ENCODE data around the gene NKTR. TPM values are rescaled to one million over a fixed set of nuclear protein-coding genes. Genes with fewer than 3 reads are reported as not detected.
A peak's percentile ranks its signal among the peaks of the same experiment; 100 is the strongest.

Gene NKTR
- total and polyA plus RNA-seq, 2 experiments from 2014 or later, result 26.0 to 32.6 TPM

DNA sequence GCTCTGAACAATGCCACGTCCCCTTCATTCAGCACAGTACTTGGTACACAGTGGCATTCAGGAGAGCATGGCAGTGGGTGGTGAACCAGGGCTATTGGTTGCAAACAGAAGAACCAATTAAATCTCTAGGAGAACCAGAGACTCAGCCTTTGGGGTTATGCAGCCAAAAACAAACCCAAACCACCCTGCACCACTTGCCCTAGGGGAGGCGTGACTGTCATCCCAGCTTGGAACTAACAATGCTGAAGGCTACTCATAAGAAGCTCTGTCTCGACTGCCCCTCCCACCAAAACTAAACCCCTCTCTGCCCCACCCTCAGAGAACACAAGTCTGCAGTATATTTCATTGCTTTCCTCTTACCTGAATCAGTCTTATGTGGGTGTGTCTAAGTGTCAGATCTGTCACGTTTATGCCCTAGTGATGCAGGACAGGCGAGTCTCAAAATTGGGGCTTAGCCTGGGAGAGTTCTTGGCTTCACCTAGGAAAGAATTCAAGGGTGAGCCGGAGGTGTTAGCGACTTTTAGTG lies 69.6 kb downstream of the NKTR start:
- no peak for DNase-seq
- no peaks in the 10 kb centered on the region for H3K4me1 ChIP-seq (ENCODE audit: insufficient read depth)
- no peak overlapping the region for H3K4me2 ChIP-seq (ENCODE audit: unreplicated experiment)
- no peaks in the 10 kb centered on the region for H4K20me1 ChIP-seq (ENCODE audit: insufficient read depth)
- H3K27me3 ChIP-seq (replicated peaks; ENCODE audit: insufficient read depth), result no peaks in the 10 kb centered on the region
- no peaks in the 10 kb centered on the region for H3K79me2 ChIP-seq (ENCODE audit: insufficient read depth)
- no peak for TF ChIP-seq EZH2 (IDR thresholded peaks at IDR 0.05; ENCODE audit: insufficient read depth, poor library complexity, severe bottlenecking)
- TF ChIP-seq EZH2phosphoT487 (IDR thresholded peaks at IDR 0.05; ENCODE audit: insufficient read depth, low read depth), result no peak
- H2AFZ ChIP-seq, result no peak overlapping the region
- 40 to 46% methylated on average over 7 of the region's 7 CpGs for WGBS, 2 experiments (ENCODE audit: low coverage in 1 of 2, low lambda C conversion rate in 2 of 2, missing lambda C conversion rate in 2 of 2)
- no peak overlapping the region for H3K4me3 ChIP-seq
- no peaks in the 10 kb centered on the region for H3K9me2 ChIP-seq (ENCODE audit: insufficient read depth)
- H3K27ac ChIP-seq, result no peak overlapping the region
- no peak overlapping the region for H3K9ac ChIP-seq
- H3F3A ChIP-seq (ENCODE audit: insufficient read depth), result no peaks in the 10 kb centered on the region; the same call in 1 of the 2 replicates
- in situ Hi-C loops (cut with MboI), result no loop called here
- no peaks in the 10 kb centered on the region for H3K36me3 ChIP-seq (ENCODE audit: low read depth)
- H3K9me3 ChIP-seq (ENCODE audit: low read depth), result no peaks in the 10 kb centered on the region

DNA sequence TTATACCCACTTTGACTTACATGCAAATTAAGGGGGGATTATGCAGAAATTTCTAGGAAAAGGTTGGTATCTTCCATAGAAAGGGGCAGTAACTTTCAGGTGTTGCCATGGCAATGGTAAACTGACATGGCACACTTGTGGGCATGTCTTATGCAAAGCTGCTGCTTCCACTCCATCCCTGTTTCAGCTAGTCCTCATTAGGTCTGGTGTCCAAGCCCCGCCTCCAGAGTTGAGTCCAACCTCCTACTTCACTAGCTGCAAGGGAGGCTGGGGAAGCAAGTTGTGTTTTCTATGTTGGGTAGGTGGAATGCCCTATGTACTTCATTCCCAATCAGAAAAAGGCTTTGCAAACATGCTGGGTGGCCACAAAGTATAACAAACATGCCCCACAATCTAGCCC lies 70.2 kb downstream of the NKTR start:
- H3K9me3 ChIP-seq (ENCODE audit: low read depth), result no peaks in the 10 kb centered on the region
- H3K4me2 ChIP-seq (ENCODE audit: unreplicated experiment), result no peak overlapping the region
- DNase-seq, result peak; percentile 38
- in situ Hi-C loops (cut with MboI), result no loop called here
- no peak overlapping the region for H3K9ac ChIP-seq
- H3K4me3 ChIP-seq, result no peak overlapping the region
- WGBS, 2 experiments (ENCODE audit: low coverage in 1 of 2, low lambda C conversion rate in 2 of 2, missing lambda C conversion rate in 2 of 2), result 62 to 87% methylated on average over 1 of the region's 1 CpG
- H3K4me1 ChIP-seq (ENCODE audit: insufficient read depth), result no peaks in the 10 kb centered on the region
- H3K27me3 ChIP-seq (replicated peaks; ENCODE audit: insufficient read depth), result no peaks in the 10 kb centered on the region
- no peaks in the 10 kb centered on the region for H3K79me2 ChIP-seq (ENCODE audit: insufficient read depth)
- no peaks in the 10 kb centered on the region; the same call in 1 of the 2 replicates for H3F3A ChIP-seq (ENCODE audit: insufficient read depth)
- TF ChIP-seq EZH2phosphoT487 (IDR thresholded peaks at IDR 0.05; ENCODE audit: insufficient read depth, low read depth) (no peak), EZH2 (IDR thresholded peaks at IDR 0.05; ENCODE audit: insufficient read depth, poor library complexity, severe bottlenecking) (no peak)
- H3K27ac ChIP-seq, result no peak overlapping the region
- no peak overlapping the region for H2AFZ ChIP-seq
- H4K20me1 ChIP-seq (ENCODE audit: insufficient read depth), result no peaks in the 10 kb centered on the region
- H3K9me2 ChIP-seq (ENCODE audit: insufficient read depth), result no peaks in the 10 kb centered on the region
- no peaks in the 10 kb centered on the region for H3K36me3 ChIP-seq (ENCODE audit: low read depth)

DNA sequence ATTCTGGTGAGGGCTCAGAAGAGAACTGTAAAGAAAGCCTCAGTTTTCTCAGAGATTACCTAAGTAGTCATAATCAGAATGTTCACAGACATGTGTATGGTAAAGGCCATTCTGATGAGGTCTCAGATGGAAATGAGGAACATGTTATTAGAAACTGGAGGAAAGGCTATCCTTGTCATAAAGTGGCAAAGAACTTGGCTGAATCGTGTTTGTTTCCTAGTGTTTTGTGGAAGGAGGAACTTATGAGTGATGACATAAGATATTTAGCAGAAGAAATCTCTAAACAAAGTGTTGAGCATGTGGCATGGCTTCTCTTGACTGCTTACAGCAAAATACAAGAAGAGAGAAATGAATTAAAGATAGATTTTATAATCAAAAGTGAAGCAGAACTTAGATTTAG lies 72.0 kb downstream of the NKTR start:
- H3K27me3 ChIP-seq (replicated peaks; ENCODE audit: insufficient read depth), result no peaks in the 10 kb centered on the region
- in situ Hi-C loops (cut with MboI), result no loop called here
- H3K79me2 ChIP-seq (ENCODE audit: insufficient read depth), result no peaks in the 10 kb centered on the region
- H3K36me3 ChIP-seq (ENCODE audit: low read depth), result no peaks in the 10 kb centered on the region
- H3K9me2 ChIP-seq (ENCODE audit: insufficient read depth), result no peaks in the 10 kb centered on the region
- H4K20me1 ChIP-seq (ENCODE audit: insufficient read depth), result no peaks in the 10 kb centered on the region
- no peak overlapping the region for H3K9ac ChIP-seq
- no peaks in the 10 kb centered on the region for H3K4me1 ChIP-seq (ENCODE audit: insufficient read depth)
- no peak overlapping the region for H2AFZ ChIP-seq
- no peak overlapping the region for H3K4me3 ChIP-seq
- H3F3A ChIP-seq (ENCODE audit: insufficient read depth), result no peaks in the 10 kb centered on the region; the same call in 1 of the 2 replicates
- no peak for DNase-seq
- H3K9me3 ChIP-seq (ENCODE audit: low read depth), result no peaks in the 10 kb centered on the region
- no peak overlapping the region for H3K27ac ChIP-seq
- no peak overlapping the region for H3K4me2 ChIP-seq (ENCODE audit: unreplicated experiment)
- 0 to 3% methylated on average over 1 of the region's 1 CpG for WGBS, 2 experiments (ENCODE audit: low coverage in 1 of 2, low lambda C conversion rate in 2 of 2, missing lambda C conversion rate in 2 of 2)
- TF ChIP-seq EZH2phosphoT487 (IDR thresholded peaks at IDR 0.05; ENCODE audit: insufficient read depth, low read depth) (no peak), EZH2 (IDR thresholded peaks at IDR 0.05; ENCODE audit: insufficient read depth, poor library complexity, severe bottlenecking) (no peak)

DNA sequence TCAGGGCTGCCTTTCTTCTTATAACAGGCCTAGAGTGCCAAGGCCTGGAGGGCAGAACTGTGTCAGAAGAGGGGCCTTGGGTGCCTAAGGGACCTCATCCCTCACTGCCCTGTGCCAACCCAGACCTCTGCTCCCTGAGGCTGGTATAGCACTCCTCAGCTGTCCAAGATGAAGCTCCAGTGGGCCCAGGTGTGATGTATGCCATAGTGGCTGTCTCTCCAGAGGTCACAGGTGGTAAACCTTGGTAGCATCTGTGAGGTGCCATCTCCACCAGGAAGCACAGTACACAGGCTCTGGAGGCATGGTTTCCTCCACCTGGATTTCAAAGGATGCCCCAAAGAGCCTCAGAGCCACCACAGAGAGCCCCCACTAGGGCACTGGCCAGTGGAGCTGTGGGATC lies 72.6 kb downstream of the NKTR start:
- in situ Hi-C loops (cut with MboI), result no loop called here
- no peaks in the 10 kb centered on the region for H3K79me2 ChIP-seq (ENCODE audit: insufficient read depth)
- H3F3A ChIP-seq (ENCODE audit: insufficient read depth), result no peaks in the 10 kb centered on the region; the same call in 1 of the 2 replicates
- no peaks in the 10 kb centered on the region for H3K36me3 ChIP-seq (ENCODE audit: low read depth)
- no peak overlapping the region for H3K4me3 ChIP-seq
- TF ChIP-seq EZH2 (IDR thresholded peaks at IDR 0.05; ENCODE audit: insufficient read depth, poor library complexity, severe bottlenecking) (no peak), EZH2phosphoT487 (IDR thresholded peaks at IDR 0.05; ENCODE audit: insufficient read depth, low read depth) (no peak)
- DNase-seq, result no peak
- no peak overlapping the region for H3K4me2 ChIP-seq (ENCODE audit: unreplicated experiment)
- H3K27me3 ChIP-seq (replicated peaks; ENCODE audit: insufficient read depth), result no peaks in the 10 kb centered on the region
- no peaks in the 10 kb centered on the region for H4K20me1 ChIP-seq (ENCODE audit: insufficient read depth)
- H3K27ac ChIP-seq, result no peak overlapping the region
- no peaks in the 10 kb centered on the region for H3K9me3 ChIP-seq (ENCODE audit: low read depth)
- no peak overlapping the region for H2AFZ ChIP-seq
- no peak overlapping the region for H3K9ac ChIP-seq
- no peaks in the 10 kb centered on the region for H3K9me2 ChIP-seq (ENCODE audit: insufficient read depth)
- no peaks in the 10 kb centered on the region for H3K4me1 ChIP-seq (ENCODE audit: insufficient read depth)

DNA sequence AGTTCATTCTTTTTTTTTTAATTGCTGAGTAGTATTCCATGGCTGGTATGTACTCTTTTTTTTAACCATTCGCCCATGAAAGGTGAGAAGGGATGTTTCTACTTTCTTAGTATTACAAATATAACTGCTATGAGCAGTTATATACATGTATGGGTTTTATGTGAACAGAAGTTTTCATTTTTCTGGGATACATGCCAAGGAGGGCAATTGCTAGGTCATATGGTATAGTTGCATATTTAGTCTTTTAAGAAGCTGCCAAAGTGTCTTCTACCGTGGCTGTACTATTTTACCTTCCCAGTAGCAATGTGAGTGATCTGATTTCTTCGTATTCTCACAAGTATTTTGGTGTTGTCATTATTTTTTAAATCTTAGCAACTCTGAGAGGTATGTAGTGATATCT lies 73.7 kb downstream of the NKTR start:
- TF ChIP-seq EZH2 (IDR thresholded peaks at IDR 0.05; ENCODE audit: insufficient read depth, poor library complexity, severe bottlenecking) (no peak), EZH2phosphoT487 (IDR thresholded peaks at IDR 0.05; ENCODE audit: insufficient read depth, low read depth) (no peak)
- WGBS, 2 experiments (ENCODE audit: low coverage in 1 of 2, low lambda C conversion rate in 2 of 2, missing lambda C conversion rate in 2 of 2), result 58% methylated on average over 3 of the region's 3 CpGs
- no peaks in the 10 kb centered on the region for H4K20me1 ChIP-seq (ENCODE audit: insufficient read depth)
- H3K4me2 ChIP-seq (ENCODE audit: unreplicated experiment), result no peak overlapping the region
- no peak overlapping the region for H3K9ac ChIP-seq
- H2AFZ ChIP-seq, result no peak overlapping the region
- H3K79me2 ChIP-seq (ENCODE audit: insufficient read depth), result no peaks in the 10 kb centered on the region
- no peaks in the 10 kb centered on the region for H3K36me3 ChIP-seq (ENCODE audit: low read depth)
- H3K27me3 ChIP-seq (replicated peaks; ENCODE audit: insufficient read depth), result no peaks in the 10 kb centered on the region
- H3F3A ChIP-seq (ENCODE audit: insufficient read depth), result no peaks in the 10 kb centered on the region
- H3K4me1 ChIP-seq (ENCODE audit: insufficient read depth), result no peaks in the 10 kb centered on the region
- in situ Hi-C loops (cut with MboI), result no loop called here
- H3K27ac ChIP-seq, result no peak overlapping the region
- no peaks in the 10 kb centered on the region for H3K9me2 ChIP-seq (ENCODE audit: insufficient read depth)
- no peak for DNase-seq
- no peak overlapping the region for H3K4me3 ChIP-seq
- no peaks in the 10 kb centered on the region for H3K9me3 ChIP-seq (ENCODE audit: low read depth)

Data from GM23248 (cell line).